Stomach (tissue), 9 donors: ENCODE results near the gene MRPS35. TPM values are rescaled to one million over a fixed set of nuclear protein-coding genes. Genes with fewer than 3 reads are reported as not detected.

Experiments
- DNase-seq, 2 donors: peaks; one replicate each; pipeline versions ENCODE4 v3.0.0 to v3.0.0-alpha.2; 2013 to 2019
- H3K27ac ChIP-seq, 5 donors: fragments of 200-600 bp in 4 of 5; sonication (generic) in 4 of 5; one replicate each; pipeline ENCODE4 v1.5.1; 2013 to 2019; ENCODE audit warnings: mild to moderate bottlenecking in 1 of 5, moderate library complexity in 1 of 5
- H3K27me3 ChIP-seq, 3 donors: fragments of 200-600 bp; sonication (generic); one replicate each; pipeline ENCODE4 v1.5.1; 2017 to 2019; ENCODE audit warnings: mixed run types in 1 of 3
- H3K36me3 ChIP-seq, 4 donors: fragments of 200-600 bp; sonication (generic); 1 replicate in 3 of 4; 2 replicates in 1 of 4; pipeline ENCODE4 v1.5.1; 2016 to 2019
- H3K4me1 ChIP-seq, 4 donors: fragments of 200-600 bp; sonication (generic); one replicate each; pipeline ENCODE4 v1.5.1; 2016 to 2019
- H3K4me3 ChIP-seq, 4 donors: fragments of 200-600 bp; sonication (generic) in 3 of 4; one replicate each; pipeline ENCODE4 v1.5.1; 2016 to 2019; ENCODE audit warnings: mild to moderate bottlenecking in 1 of 4
- H3K9me3 ChIP-seq, 4 donors: fragments of 200-600 bp; sonication (generic); one replicate each; pipeline ENCODE4 v1.5.1; 2016 to 2019
- CTCF ChIP-seq, 7 experiments: fragments of 450-650 bp in 4 of 7; fragments of 200-600 bp in 3 of 7; sonication (generic) in 3 of 7; IDR thresholded peaks; one replicate each; pipeline ENCODE4 v1.5.1; 2016 to 2019; ENCODE audit warnings: antibody characterized with exemption in 7 of 7, control low read depth in 2 of 7, mild to moderate bottlenecking in 1 of 7
- EP300 ChIP-seq: sonication (generic); formaldehyde crosslinking; IDR thresholded peaks from one replicate; pipeline ENCODE4 v1.6.1; 2017; ENCODE audit warnings: antibody characterized with exemption
- POLR2A ChIP-seq, 4 donors: fragments of 450-650 bp; IDR thresholded peaks; one replicate each; pipeline ENCODE4 v1.6.1; 2016; ENCODE audit warnings: antibody characterized with exemption in 4 of 4, control low read depth in 2 of 4, mild to moderate bottlenecking in 1 of 4, moderate library complexity in 1 of 4
- POLR2AphosphoS5 ChIP-seq, 3 donors: sonication (generic); formaldehyde crosslinking; IDR thresholded peaks; one replicate each; pipeline ENCODE4 v1.6.1; 2016; ENCODE audit warnings: antibody characterized with exemption in 3 of 3
- WGBS, 5 donors: extraction: QIAGEN DNeasy Blood & Tissue Kit in 3 of 5; methylation state at CpG; one replicate each; pipeline versions ENCODE4 v1.1.5 to v1.1.7; 2013 to 2018; 5-methylcytosine and 5-hydroxymethylcytosine counted together
- intact Hi-C: fragments of 100-400 bp; cut with DNase I; formaldehyde crosslinking; loops from one replicate; pipeline ENCODE4 v1.15.1; 2023; ENCODE audit warnings: low total_unique reads
- polyA plus RNA-seq, 3 donors: library from polyadenylated mRNA; stranded (reverse); fragments of 200-250 nt; gene quantifications; one replicate each; pipeline ENCODE4 v1.2.3, GENCODE V29; 2013
- total RNA-seq, 5 donors: library from RNA; depleted of rRNA; stranded (reverse); fragments of >200 nt; gene quantifications; one replicate each; pipeline versions ENCODE4 v1.1.0 to v1.2.3, GENCODE V29; 2014 to 2016
- donor health status: healthy with polysubstance abuse.
- donor health status: Bipolar disorder and iron deficiency.
- donor health status: healthy.

The MRPS35 gene
- total and polyA plus RNA-seq, 8 donors: 9.8 to 71.6 (median 35.9) TPM

- Histone ChIP-seq H3K4me1 (peaks cover 0 to 9% (median 3%) of the 10 kb centered on the region in 4 donors), H3K27me3 (no peaks in the 10 kb centered on the region), H3K4me3 (no peak overlapping the region), H3K27ac (no peak overlapping the region), H3K9me3 (no peaks in the 10 kb centered on the region), H3K36me3 (peaks cover 12 to 50% (median 40%) of the 10 kb centered on the region in 4 donors)
- no peak for DNase-seq
- TF ChIP-seq EP300 (no peak), CTCF (IDR thresholded peaks at IDR 0.05) (no peak), POLR2AphosphoS5 (IDR thresholded peaks at IDR 0.05) (no peak), POLR2A (IDR thresholded peaks at IDR 0.05) (no peak)
- WGBS, 5 donors: 73 to 86% (median 84%) methylated on average over 3 of the region's 3 CpGs
- intact Hi-C loops: no loop called here
Observed at GRCh38 chr12:27800819-27801218, 90.2 kb downstream of the MRPS35 start.

GRCh38 chr12:27801630-27802029 is 91.0 kb downstream of the MRPS35 start:
- Histone ChIP-seq H3K4me1 (peaks cover 0 to 9% (median 3%) of the 10 kb centered on the region in 4 donors), H3K4me3 (no peak overlapping the region), H3K27ac (no peak overlapping the region), H3K36me3 (peaks cover 12 to 43% (median 31%) of the 10 kb centered on the region in 4 donors), H3K9me3 (no peaks in the 10 kb centered on the region), H3K27me3 (no peaks in the 10 kb centered on the region)
- TF ChIP-seq CTCF (IDR thresholded peaks at IDR 0.05): no peak
- no peak for TF ChIP-seq POLR2AphosphoS5 (IDR thresholded peaks at IDR 0.05)
- TF ChIP-seq EP300: no peak
- no peak for TF ChIP-seq POLR2A (IDR thresholded peaks at IDR 0.05)
- intact Hi-C loops: no loop called here
- DNase-seq: no peak
- WGBS, 5 donors: 90 to 98% (median 96%) methylated on average over 5 of the region's 5 CpGs

GRCh38 chr12:27802511-27802910 is 91.9 kb downstream of the MRPS35 start:
- no peak for TF ChIP-seq EP300
- no peak for TF ChIP-seq POLR2AphosphoS5 (IDR thresholded peaks at IDR 0.05)
- no peak for TF ChIP-seq CTCF (IDR thresholded peaks at IDR 0.05)
- no peak for TF ChIP-seq POLR2A (IDR thresholded peaks at IDR 0.05)
- DNase-seq: no peak
- Histone ChIP-seq H3K27me3 (no peaks in the 10 kb centered on the region), H3K4me1 (peaks cover 0 to 9% (median 3%) of the 10 kb centered on the region in 4 donors), H3K9me3 (no peaks in the 10 kb centered on the region), H3K4me3 (no peak overlapping the region), H3K27ac (no peak overlapping the region), H3K36me3 (peaks cover 6 to 34% (median 23%) of the 10 kb centered on the region in 4 donors)
- intact Hi-C loops: no loop called here
- 67 to 82% (median 73%) methylated on average over 4 of the region's 4 CpGs for WGBS, 5 donors

- DNase-seq: no peak
- TF ChIP-seq CTCF (IDR thresholded peaks at IDR 0.05): no peak
- TF ChIP-seq EP300: no peak
- TF ChIP-seq POLR2A (IDR thresholded peaks at IDR 0.05): no peak
- TF ChIP-seq POLR2AphosphoS5 (IDR thresholded peaks at IDR 0.05): no peak
- Histone ChIP-seq H3K9me3 (no peaks in the 10 kb centered on the region), H3K27ac (no peak overlapping the region), H3K36me3 (peaks cover 2 to 30% (median 18%) of the 10 kb centered on the region in 4 donors), H3K4me1 (peaks cover 0 to 9% (median 3%) of the 10 kb centered on the region in 4 donors), H3K27me3 (no peaks in the 10 kb centered on the region), H3K4me3 (no peak overlapping the region)
- intact Hi-C loops: no loop called here
- WGBS, 5 donors: 86 to 94% (median 87%) methylated on average over 2 of the region's 2 CpGs
Observed at GRCh38 chr12:27802936-27803335, 92.3 kb downstream of the MRPS35 start.
